Measurements from ENCODE around the gene UNC13D.

GRCh38 chr17:75854881-75855309 is 10.7 kb upstream of the UNC13D start:
- TF ChIP-seq CTCF (optimal IDR thresholded peaks at IDR 0.05 in 1 of 3, IDR thresholded peaks at IDR 0.05 in 1 of 3, conservative IDR thresholded peaks at IDR 0.05 in 1 of 3; ENCODE audit: extremely low read depth in 1 of 3, insufficient read depth in 2 of 3, low read length in 3 of 3) (no peak), EZH2 (IDR thresholded peaks at IDR 0.05; ENCODE audit: low read length) (no peak)
